H1 (cell line): ENCODE data around the gene LBX1. TPM values are rescaled to one million over a fixed set of nuclear protein-coding genes. Genes with fewer than 3 reads are reported as not detected.
A peak's percentile ranks its signal among the peaks of the same experiment; 100 is the strongest.

ENCODE experiments used
- CTCF ChIA-PET: fragments of 300-600 bp; sonication (Branson Sonifier 250); formaldehyde crosslinking; loops from one replicate; lab custom pipeline; 2021; ENCODE audit not compliant: partially characterized antibody; lab: Charles Lee
- POLR2A ChIA-PET: fragments of 300-600 bp; sonication (Branson Sonifier 250); formaldehyde crosslinking; loops from one replicate; lab custom pipeline; 2021; ENCODE audit warnings: inconsistent platforms; ENCODE audit not compliant: partially characterized antibody; lab: Charles Lee
- DNase-seq, 2 experiments: peaks; one replicate each; pipeline versions ENCODE4 v3.0.0 to v3.0.0-alpha.2; 2010 to 2022; ENCODE audit warnings: low spot score in 2 of 2, low read depth in 1 of 2, mixed read lengths in 1 of 2
- FAIRE-seq: peaks from 2 replicates; lab custom pipeline; 2011; peaks lifted over from hg19 to GRCh38; lab: Jason Lieb, UNC
- H2AFZ ChIP-seq: 2 replicates; pipeline ENCODE4 v1.8.1; 2012; ENCODE audit warnings: low read length, inconsistent platforms
- H2AK5ac ChIP-seq: 2 replicates; pipeline ENCODE4 v1.6.1; 2013; ENCODE audit warnings: low read depth, low read length
- H2BK120ac ChIP-seq: replicated peaks from 2 replicates; pipeline ENCODE3; 2013; ENCODE audit warnings: low read depth, low read length, inconsistent platforms
- H2BK12ac ChIP-seq: 2 replicates; pipeline ENCODE4 v1.6.1; 2013; ENCODE audit warnings: low read depth, low read length
- H2BK15ac ChIP-seq: 2 replicates; pipeline ENCODE4 v1.6.1; 2013; ENCODE audit warnings: low read length
- H2BK20ac ChIP-seq: 2 replicates; pipeline ENCODE4 v1.6.1; 2013; ENCODE audit warnings: low read length
- H2BK5ac ChIP-seq: 2 replicates; pipeline ENCODE4 v1.6.1; 2013; ENCODE audit warnings: low read depth, low read length
- H3K14ac ChIP-seq: 2 replicates; pipeline ENCODE4 v1.6.1; 2013; ENCODE audit warnings: inconsistent platforms; ENCODE audit not compliant: insufficient read length
- H3K18ac ChIP-seq: 2 replicates; pipeline ENCODE4 v1.6.1; 2013; ENCODE audit warnings: low read length; ENCODE audit errors: extremely low read depth
- H3K23ac ChIP-seq: 2 replicates; pipeline ENCODE4 v1.6.1; 2013; ENCODE audit warnings: inconsistent platforms; ENCODE audit not compliant: insufficient read length
- H3K23me2 ChIP-seq: 2 replicates; pipeline ENCODE4 v1.6.1; 2013; ENCODE audit warnings: low read depth, low read length
- H3K27ac ChIP-seq: 2 replicates; pipeline ENCODE4 v1.6.1; 2011; ENCODE audit warnings: low read depth, low read length, inconsistent platforms
- H3K27me3 ChIP-seq, 4 experiments: replicated peaks in 1 of 4; 1 replicate in 1 of 4; 2 replicates in 3 of 4; pipeline versions ENCODE4 v1.6.1 to v1.8.1; 2011 to 2013; ENCODE audit warnings: low read length in 3 of 4, mild to moderate bottlenecking in 3 of 4, inconsistent platforms in 2 of 4, mixed read lengths in 2 of 4, moderate library complexity in 1 of 4; ENCODE audit not compliant: control insufficient read depth in 3 of 4, insufficient read depth in 3 of 4; ENCODE audit errors: extremely low read depth in 1 of 4
- H3K36me3 ChIP-seq, 4 experiments: 2 replicates each; pipeline versions ENCODE4 v1.6.1 to v1.8.1; 2011 to 2013; ENCODE audit warnings: mild to moderate bottlenecking in 4 of 4, low read length in 3 of 4, moderate library complexity in 2 of 4, control low read depth in 1 of 4, inconsistent platforms in 1 of 4; ENCODE audit not compliant: insufficient read depth in 4 of 4, control insufficient read depth in 2 of 4
- H3K4ac ChIP-seq: replicated peaks from 2 replicates; pipeline ENCODE3; 2013; ENCODE audit warnings: low read length, low read depth, mixed read lengths, inconsistent platforms; ENCODE audit not compliant: insufficient read length
- H3K4me1 ChIP-seq, 4 experiments: replicated peaks in 1 of 4; 1 replicate in 1 of 4; 2 replicates in 3 of 4; pipeline versions ENCODE4 v1.6.1 to v1.8.1; 2011 to 2013; ENCODE audit warnings: low read length in 3 of 4, inconsistent platforms in 2 of 4, mixed read lengths in 1 of 4; ENCODE audit not compliant: insufficient read depth in 4 of 4, control insufficient read depth in 3 of 4
- H3K4me2 ChIP-seq, 2 experiments: 2 replicates each; pipeline versions ENCODE4 v1.6.1 to v1.8.1; 2011 to 2013; ENCODE audit warnings: low read depth in 2 of 2, low read length in 2 of 2, control low read depth in 1 of 2, inconsistent platforms in 1 of 2, mild to moderate bottlenecking in 1 of 2; ENCODE audit not compliant: insufficient read depth in 1 of 2
- H3K4me3 ChIP-seq, 4 experiments: fragments of 200-600, 300-600 bp in 1 of 4; sonication (generic), shearing (Covaris generic), sonication (Bioruptor Twin) in 1 of 4; 2 replicates each; pipeline versions ENCODE4 v1.5.1 to v1.8.1; 2011 to 2016; ENCODE audit warnings: low read length in 4 of 4, low read depth in 3 of 4, control low read depth in 2 of 4, inconsistent platforms in 2 of 4, mild to moderate bottlenecking in 2 of 4, mixed read lengths in 1 of 4, moderate library complexity in 1 of 4; ENCODE audit not compliant: insufficient read depth in 2 of 4; ENCODE audit errors: extremely low read depth in 1 of 4
- H3K56ac ChIP-seq: replicated peaks from 2 replicates; pipeline ENCODE3; 2013; ENCODE audit warnings: low read depth, mild to moderate bottlenecking, mixed read lengths, low read length, inconsistent platforms; ENCODE audit not compliant: insufficient read length
- H3K79me1 ChIP-seq: 2 replicates; pipeline ENCODE4 v1.6.1; 2013; ENCODE audit warnings: low read depth, low read length, control low read depth
- H3K79me2 ChIP-seq, 2 experiments: 2 replicates each; pipeline versions ENCODE4 v1.6.1 to v1.8.1; 2012 to 2013; ENCODE audit warnings: low read length in 2 of 2, mild to moderate bottlenecking in 2 of 2, inconsistent platforms in 1 of 2; ENCODE audit not compliant: insufficient read depth in 2 of 2, control insufficient read depth in 1 of 2
- H3K9ac ChIP-seq, 4 experiments: replicated peaks in 1 of 4; 1 replicate in 1 of 4; 2 replicates in 3 of 4; pipeline versions ENCODE4 v1.6.1 to v1.8.1; 2011 to 2013; ENCODE audit warnings: low read depth in 3 of 4, low read length in 3 of 4, control low read depth in 2 of 4, mild to moderate bottlenecking in 2 of 4, moderate library complexity in 2 of 4, inconsistent platforms in 1 of 4; ENCODE audit errors: extremely low read depth in 1 of 4
- H3K9me3 ChIP-seq, 2 experiments: 2 replicates each; pipeline versions ENCODE4 v1.6.1 to v1.8.1; 2012 to 2013; ENCODE audit warnings: mild to moderate bottlenecking in 2 of 2, moderate library complexity in 2 of 2, control low read depth in 1 of 2, inconsistent platforms in 1 of 2, low read depth in 1 of 2, low read length in 1 of 2, mixed read lengths in 1 of 2; ENCODE audit not compliant: insufficient read depth in 2 of 2
- H4K20me1 ChIP-seq, 2 experiments: replicated peaks in 1 of 2; 2 replicates each; pipeline versions ENCODE3 to v1.8.1; 2011 to 2013; ENCODE audit warnings: inconsistent platforms in 2 of 2, low read length in 2 of 2, mild to moderate bottlenecking in 1 of 2; ENCODE audit not compliant: insufficient read depth in 2 of 2, control insufficient read depth in 1 of 2
- H4K5ac ChIP-seq: 2 replicates; pipeline ENCODE4 v1.6.1; 2013; ENCODE audit warnings: low read length, low read depth, mixed read lengths, inconsistent platforms; ENCODE audit not compliant: insufficient read length
- H4K8ac ChIP-seq: 2 replicates; pipeline ENCODE4 v1.8.0; 2013; ENCODE audit warnings: mild to moderate bottlenecking, moderate library complexity, low read length, inconsistent platforms; ENCODE audit not compliant: insufficient read depth; ENCODE audit errors: extremely low read depth
- H4K91ac ChIP-seq: replicated peaks from 2 replicates; pipeline ENCODE3; 2013; ENCODE audit warnings: low read length, mixed read lengths, inconsistent platforms; ENCODE audit not compliant: insufficient read length
- BACH1 ChIP-seq: IDR thresholded peaks from 2 replicates; pipeline ENCODE4 v1.6.1; 2012; ENCODE audit warnings: low read length, improper control_type of control experiment
- CHD1 ChIP-seq: IDR thresholded peaks from 2 replicates; pipeline ENCODE4 v1.6.1; 2012; ENCODE audit warnings: low read depth, low read length, improper control_type of control experiment
- CHD2 ChIP-seq: IDR thresholded peaks from 2 replicates; pipeline ENCODE4 v1.6.1; 2012; ENCODE audit warnings: low read length, improper control_type of control experiment
- CREB1 ChIP-seq: IDR thresholded peaks from 2 replicates; pipeline ENCODE4 v1.6.1; 2012; ENCODE audit warnings: inconsistent platforms
- EGR1 ChIP-seq: IDR thresholded peaks from 2 replicates; pipeline ENCODE4 v1.6.1; 2011; ENCODE audit warnings: low read depth, low read length, borderline replicate concordance
- JUN ChIP-seq: IDR thresholded peaks from 2 replicates; pipeline ENCODE4 v1.6.1; 2011; ENCODE audit warnings: low read depth, mild to moderate bottlenecking, improper control_type of control experiment, low read length
- NRF1 ChIP-seq: IDR thresholded peaks from 2 replicates; pipeline ENCODE4 v1.6.1; 2011; ENCODE audit warnings: mild to moderate bottlenecking, low read depth, low read length, improper control_type of control experiment
- RNF2 ChIP-seq: fragments of 200-900, 300-1000 bp; sonication (generic); IDR thresholded peaks from 2 replicates; pipeline ENCODE4 v1.7.1; 2016; ENCODE audit warnings: borderline replicate concordance, low read depth, mild to moderate bottlenecking, antibody characterized with exemption, low read length; ENCODE audit not compliant: poor library complexity, severe bottlenecking; ENCODE audit errors: missing control alignments
- RXRA ChIP-seq: IDR thresholded peaks from 2 replicates; pipeline ENCODE4 v1.6.1; 2011; ENCODE audit warnings: low read depth, mild to moderate bottlenecking, low read length, moderate library complexity; ENCODE audit not compliant: insufficient read depth
- SIX5 ChIP-seq: IDR thresholded peaks from 2 replicates; pipeline ENCODE4 v1.6.1; 2011; ENCODE audit warnings: mild to moderate bottlenecking, low read depth, low read length
- TAF7 ChIP-seq: optimal IDR thresholded peaks from 2 replicates; pipeline ENCODE3; 2011; ENCODE audit warnings: low read depth, mild to moderate bottlenecking, inconsistent platforms, low read length, moderate library complexity, borderline replicate concordance
- TCF12 ChIP-seq: IDR thresholded peaks from 2 replicates; pipeline ENCODE4 v1.6.1; 2011; ENCODE audit warnings: low read depth, mild to moderate bottlenecking, low read length
- WGBS, 2 experiments: shearing (Covaris generic) in 1 of 2; methylation state at CpG; one replicate each; pipeline versions ENCODE4 v1.1.6 to v1.1.7; 2013 to 2015; ENCODE audit warnings: low lambda C conversion rate in 2 of 2, mixed read lengths in 2 of 2, inconsistent platforms in 1 of 2, low coverage in 1 of 2, missing lambda C conversion rate in 1 of 2; ENCODE audit not compliant: insufficient replicate concordance in 2 of 2, insufficient coverage in 1 of 2, insufficient read length in 1 of 2; ENCODE audit errors: extremely low coverage in 1 of 2, missing lambda C conversion rate in 1 of 2; 5-methylcytosine and 5-hydroxymethylcytosine counted together
- polyA plus RNA-seq, 7 experiments: library from polyadenylated mRNA; depleted of rRNA in 3 of 7; stranded (reverse) in 5 of 7; unstranded in 2 of 7; fragments of >200 nt in 5 of 7; fragments of 200-250 nt in 2 of 7; gene quantifications; 1 replicate in 5 of 7; 2 replicates in 1 of 7; 4 replicates in 1 of 7; pipeline versions ENCODE4 v1.2.1 to v1.2.3, GENCODE V29; 2011 to 2013; ENCODE audit warnings: missing spikeins in 2 of 7, mixed read lengths in 2 of 7
- total RNA-seq: library from RNA; stranded (reverse); fragmentation: NEBNext Ultra II Directional; extraction: Animal tissue kit (Norgen Biotek cat#: 25700); gene quantifications from 2 replicates; pipeline ENCODE4 v1.2.1, GENCODE V29; 2021

The LBX1 gene
- total and polyA plus RNA-seq, 2 of the 8 experiments (the other 6 are each of a cell fraction or from before 2014, with no cell fraction given), result not detected

DNA sequence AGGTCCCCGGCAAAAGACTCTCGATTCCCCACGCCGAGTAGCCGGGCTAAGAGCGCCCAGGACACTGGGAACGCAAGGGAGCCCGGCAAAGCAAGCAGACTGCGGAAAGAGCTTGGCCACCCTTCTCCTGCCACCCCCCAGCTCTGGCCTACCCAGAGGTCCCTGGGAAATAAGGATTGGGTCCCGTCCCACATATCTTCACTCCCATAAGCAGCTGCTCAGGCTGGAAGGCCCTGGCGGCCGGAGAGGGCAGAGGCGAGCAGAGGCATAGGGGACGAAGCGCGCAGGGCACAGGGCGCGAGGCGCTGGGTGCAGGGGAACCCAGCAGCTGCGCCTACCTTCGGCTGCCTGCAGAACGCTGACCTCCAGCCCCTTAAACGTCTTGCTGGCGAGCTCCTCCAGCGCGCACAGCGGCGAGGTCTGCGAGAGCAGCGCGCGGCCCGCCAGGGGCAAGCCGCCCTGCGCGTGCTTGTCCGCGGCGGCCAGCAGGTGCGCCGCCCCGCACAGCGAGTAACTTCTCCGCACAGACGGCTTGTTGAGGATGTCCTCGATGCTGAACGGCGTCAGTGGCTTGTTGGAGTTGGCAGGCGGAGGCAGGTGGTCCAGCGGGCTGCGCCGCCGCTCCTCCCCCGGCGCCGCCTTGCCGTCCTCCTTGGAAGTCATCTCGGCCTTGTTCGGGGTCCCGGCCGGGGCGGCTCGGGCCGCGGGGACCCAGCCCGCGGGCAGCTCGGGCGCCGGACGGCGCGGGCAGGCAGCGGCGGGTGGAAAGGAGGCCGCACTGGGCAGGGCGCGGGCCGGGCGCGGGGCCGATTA, 904 bp downstream of the LBX1 start:
- Histone ChIP-seq H4K5ac (no peak overlapping the region), H2BK15ac (no peak overlapping the region), H3K79me1 (no peaks in the 10 kb centered on the region), H3K4me3 (no peak overlapping the region), H2BK12ac (peak overlapping the region; percentile 84; the same call in 1 of the 2 replicates), H4K8ac (peak overlapping the region; percentile 7; the same call in 1 of the 2 replicates), H2AK5ac (no peak overlapping the region), H3K23me2 (no peaks in the 10 kb centered on the region), H2AFZ (no peak overlapping the region), H3K79me2 (no peaks in the 10 kb centered on the region), H4K20me1 (peaks cover 36 to 43% of the 10 kb centered on the region in 2 experiments), H2BK120ac (no peak overlapping the region), H3K9me3 (0 out of 4 replicates have a peak, but pooled peaks cover 4% of the 10 kb centered on the region in 2 experiments), H4K91ac (no peak overlapping the region), H3K9ac (no peak overlapping the region), H3K4ac (no peak overlapping the region), H3K27me3 (peaks cover 97 to 100% (median 100%) of the 10 kb centered on the region in 4 experiments), H3K4me1 (peaks cover 6 to 29% (median 10%) of the 10 kb centered on the region in 4 experiments; a peak in 6 of 7 replicates), H3K23ac (no peak overlapping the region), H3K14ac (no peak overlapping the region), H2BK20ac (no peak overlapping the region), H3K36me3 (peaks cover 0 to 14% (median 0%) of the 10 kb centered on the region in 4 experiments; a peak in 1 of 8 replicates), H2BK5ac (no peak overlapping the region), H3K56ac (no peak overlapping the region), H3K18ac (no peak overlapping the region; the same call in 1 of the 2 replicates), H3K4me2 (peak overlapping the region in 1 of 2 experiments; percentile 46; a peak in 3 of 4 replicates), H3K27ac (no peak overlapping the region)
- ChIA-PET CTCF (interaction anchor here (0.6 to 4.5 kb wide), 11 partner anchors 8 to 487 kb away, joined by 3 to 35 read pairs (median 4); no protein-coding TSS in a partner anchor), POLR2A (interaction anchor here (1.1 to 1.3 kb wide), 2 partner anchors 8 to 9 kb away, joined by 3 read pairs; no protein-coding TSS in a partner anchor)
- FAIRE-seq (no peak), DNase-seq (no peak)
- 5% methylated on average over 75 of the region's 82 CpGs; no CpG with 5 or more reads in 1 of the 2 experiments for WGBS, 2 experiments
- TF ChIP-seq NRF1 (no peak), CHD1 (no peak), RXRA (no peak), CREB1 (no peak), CHD2 (no peak), SIX5 (no peak), JUN (no peak), BACH1 (no peak), TCF12 (no peak), TAF7 (no peak), EGR1 (no peak), RNF2 (peak; percentile 14)
